ENCODE results near the gene DDAH1.

The DDAH1 gene

DNA sequence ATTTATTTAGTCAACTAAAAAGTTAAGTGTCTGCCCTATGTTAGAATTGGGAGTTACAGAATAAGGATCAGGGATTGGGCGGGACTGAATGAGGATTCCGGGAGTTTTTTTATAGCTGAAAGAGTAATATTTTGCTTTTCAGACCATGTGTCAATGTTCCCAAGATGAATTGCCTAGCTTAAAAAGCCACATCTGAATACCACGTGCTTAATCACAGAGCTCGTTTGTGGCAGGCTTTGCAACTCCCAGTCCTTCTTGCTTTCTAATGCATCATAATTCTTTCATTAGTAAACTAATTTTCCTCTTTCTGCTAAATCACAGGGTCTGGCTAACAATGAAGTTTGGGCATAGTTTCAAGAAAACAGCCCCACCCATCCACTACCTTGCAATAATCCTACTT, 184.3 kb downstream of the DDAH1 start:
- no peak overlapping the region for H3K4me3 ChIP-seq (ENCODE audit: low read depth in 1 of 2, low read length in 2 of 2)
- H3K27ac ChIP-seq (ENCODE audit: low read length), result no peak overlapping the region
- no peaks in the 10 kb centered on the region for H4K20me1 ChIP-seq (ENCODE audit: insufficient read depth, low read length)
- DNase-seq (no peak), ATAC-seq (ENCODE audit: insufficient read depth, low read depth) (no peak)
- no peak for TF ChIP-seq EZH2 (IDR thresholded peaks at IDR 0.05; ENCODE audit: borderline replicate concordance, low read depth, low read length, severe bottlenecking)
- TF ChIP-seq, protein P1, sequence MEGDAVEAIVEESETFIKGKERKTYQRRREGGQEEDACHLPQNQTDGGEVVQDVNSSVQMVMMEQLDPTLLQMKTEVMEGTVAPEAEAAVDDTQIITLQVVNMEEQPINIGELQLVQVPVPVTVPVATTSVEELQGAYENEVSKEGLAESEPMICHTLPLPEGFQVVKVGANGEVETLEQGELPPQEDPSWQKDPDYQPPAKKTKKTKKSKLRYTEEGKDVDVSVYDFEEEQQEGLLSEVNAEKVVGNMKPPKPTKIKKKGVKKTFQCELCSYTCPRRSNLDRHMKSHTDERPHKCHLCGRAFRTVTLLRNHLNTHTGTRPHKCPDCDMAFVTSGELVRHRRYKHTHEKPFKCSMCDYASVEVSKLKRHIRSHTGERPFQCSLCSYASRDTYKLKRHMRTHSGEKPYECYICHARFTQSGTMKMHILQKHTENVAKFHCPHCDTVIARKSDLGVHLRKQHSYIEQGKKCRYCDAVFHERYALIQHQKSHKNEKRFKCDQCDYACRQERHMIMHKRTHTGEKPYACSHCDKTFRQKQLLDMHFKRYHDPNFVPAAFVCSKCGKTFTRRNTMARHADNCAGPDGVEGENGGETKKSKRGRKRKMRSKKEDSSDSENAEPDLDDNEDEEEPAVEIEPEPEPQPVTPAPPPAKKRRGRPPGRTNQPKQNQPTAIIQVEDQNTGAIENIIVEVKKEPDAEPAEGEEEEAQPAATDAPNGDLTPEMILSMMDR (IDR thresholded peaks at IDR 0.05; ENCODE audit: borderline replicate concordance, extremely low read depth, low read length, poor library complexity, severe bottlenecking), result no peak
- H3K27me3 ChIP-seq (ENCODE audit: insufficient read depth, low read length, poor library complexity), result no peaks in the 10 kb centered on the region
- no peaks in the 10 kb centered on the region for H3K9me3 ChIP-seq (ENCODE audit: insufficient read depth, low read length, severe bottlenecking)
- peaks cover 6% of the 10 kb centered on the region for H3K79me2 ChIP-seq (ENCODE audit: insufficient read depth, low read length)
- H3K4me1 ChIP-seq (ENCODE audit: insufficient read depth, low read length), result peaks cover 9% of the 10 kb centered on the region
- no peak overlapping the region for H3K4me2 ChIP-seq (ENCODE audit: insufficient read depth, low read length)
- H3K36me3 ChIP-seq (ENCODE audit: insufficient read depth, low read length), result no peaks in the 10 kb centered on the region; the same call in 1 of the 2 replicates
- no peak overlapping the region for H3K9ac ChIP-seq (ENCODE audit: low read depth, low read length)
- no peak overlapping the region for H2AFZ ChIP-seq (ENCODE audit: low read depth, low read length)

DNA sequence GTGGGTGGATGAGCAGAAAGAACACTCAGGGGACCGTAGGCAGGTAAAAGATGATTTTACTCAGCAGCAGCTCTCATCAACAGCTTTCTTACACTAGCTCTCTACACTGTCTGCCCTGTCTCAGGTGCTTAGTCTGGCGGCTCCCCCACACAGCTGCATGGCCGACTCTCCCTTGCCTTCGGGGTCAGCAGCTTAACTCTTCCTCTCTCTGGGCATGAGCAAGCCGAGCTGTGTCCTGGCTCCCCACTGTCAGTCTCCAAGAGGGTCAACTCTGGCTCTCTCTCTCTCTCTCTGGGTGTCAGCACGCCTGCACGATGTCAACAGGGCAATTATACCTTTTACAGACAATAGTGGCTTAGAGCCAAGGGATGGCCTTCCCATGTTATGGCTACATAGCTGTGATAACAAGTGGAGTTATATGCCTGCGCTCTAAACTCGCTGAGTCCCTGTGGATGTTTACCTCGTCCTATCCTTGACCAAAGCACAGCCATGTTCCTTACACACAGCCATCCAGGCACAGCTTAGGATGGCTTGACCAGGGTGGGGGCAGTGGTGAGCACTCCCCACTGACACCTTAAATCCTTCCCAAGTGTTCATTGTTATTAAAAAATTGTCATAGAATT, 185.4 kb downstream of the DDAH1 start:
- no peak overlapping the region for H3K27ac ChIP-seq (ENCODE audit: low read length)
- H3K4me3 ChIP-seq (ENCODE audit: low read depth in 1 of 2, low read length in 2 of 2), result no peak overlapping the region
- H3K36me3 ChIP-seq (ENCODE audit: insufficient read depth, low read length), result no peaks in the 10 kb centered on the region; the same call in 1 of the 2 replicates
- no peak overlapping the region for H3K4me2 ChIP-seq (ENCODE audit: insufficient read depth, low read length)
- H3K9me3 ChIP-seq (ENCODE audit: insufficient read depth, low read length, severe bottlenecking), result no peaks in the 10 kb centered on the region
- H2AFZ ChIP-seq (ENCODE audit: low read depth, low read length), result no peak overlapping the region
- no peak for TF ChIP-seq EZH2 (IDR thresholded peaks at IDR 0.05; ENCODE audit: borderline replicate concordance, low read depth, low read length, severe bottlenecking)
- TF ChIP-seq, protein P1 (IDR thresholded peaks at IDR 0.05; ENCODE audit: borderline replicate concordance, extremely low read depth, low read length, poor library complexity, severe bottlenecking), result no peak
- H3K79me2 ChIP-seq (ENCODE audit: insufficient read depth, low read length), result peaks cover 17% of the 10 kb centered on the region
- peaks cover 3% of the 10 kb centered on the region; the same call in 1 of the 2 replicates for H4K20me1 ChIP-seq (ENCODE audit: insufficient read depth, low read length)
- peaks cover 20% of the 10 kb centered on the region for H3K4me1 ChIP-seq (ENCODE audit: insufficient read depth, low read length)
- ATAC-seq (ENCODE audit: insufficient read depth, low read depth), result no peak
- H3K9ac ChIP-seq (ENCODE audit: low read depth, low read length), result no peak overlapping the region
- DNase-seq, result no peak
- H3K27me3 ChIP-seq (ENCODE audit: insufficient read depth, low read length, poor library complexity), result no peaks in the 10 kb centered on the region

DNA sequence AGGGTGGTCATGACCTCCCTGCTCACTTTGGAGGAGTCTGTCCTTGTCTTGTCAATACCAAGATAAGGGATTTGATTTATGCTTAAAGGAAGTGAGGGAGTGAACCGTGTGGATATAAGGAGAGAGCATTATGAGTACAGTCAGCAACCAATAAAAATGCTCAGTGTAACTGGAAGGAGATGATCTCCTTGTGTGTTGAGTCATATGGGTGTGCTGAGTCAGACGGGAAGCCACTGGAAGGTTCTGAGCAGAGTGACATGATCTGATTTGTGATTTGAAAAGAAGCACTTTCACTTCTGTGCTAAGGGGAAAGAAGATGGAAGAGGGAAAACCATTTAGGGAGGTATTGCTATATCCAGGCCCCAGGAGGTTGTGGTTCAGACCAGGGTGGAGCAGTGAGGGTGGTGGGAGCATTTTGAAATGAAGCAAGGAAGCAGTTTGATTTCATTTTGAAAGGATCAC, 186.1 kb downstream of the DDAH1 start:
- Histone ChIP-seq H3K36me3 (ENCODE audit: insufficient read depth, low read length) (no peaks in the 10 kb centered on the region; the same call in 1 of the 2 replicates), H4K20me1 (ENCODE audit: insufficient read depth, low read length) (peaks cover 3% of the 10 kb centered on the region; the same call in 1 of the 2 replicates), H3K4me1 (ENCODE audit: insufficient read depth, low read length) (peaks cover 27% of the 10 kb centered on the region), H3K4me2 (ENCODE audit: insufficient read depth, low read length) (no peak overlapping the region), H3K9me3 (ENCODE audit: insufficient read depth, low read length, severe bottlenecking) (no peaks in the 10 kb centered on the region), H3K79me2 (ENCODE audit: insufficient read depth, low read length) (peaks cover 24% of the 10 kb centered on the region), H3K9ac (ENCODE audit: low read depth, low read length) (no peak overlapping the region), H2AFZ (ENCODE audit: low read depth, low read length) (no peak overlapping the region), H3K27me3 (ENCODE audit: insufficient read depth, low read length, poor library complexity) (no peaks in the 10 kb centered on the region), H3K4me3 (ENCODE audit: low read depth in 1 of 2, low read length in 2 of 2) (no peak overlapping the region), H3K27ac (ENCODE audit: low read length) (no peak overlapping the region)
- no peak for ATAC-seq (ENCODE audit: insufficient read depth, low read depth)
- no peak for DNase-seq
- TF ChIP-seq EZH2 (IDR thresholded peaks at IDR 0.05; ENCODE audit: borderline replicate concordance, low read depth, low read length, severe bottlenecking), result no peak
- TF ChIP-seq, protein P1 (IDR thresholded peaks at IDR 0.05; ENCODE audit: borderline replicate concordance, extremely low read depth, low read length, poor library complexity, severe bottlenecking), result no peak
